K562 (cell line): ENCODE data around the gene RNF217. TPM values are rescaled to one million over a fixed set of nuclear protein-coding genes. Genes with fewer than 3 reads are reported as not detected.
A peak's percentile ranks its signal among the peaks of the same experiment; 100 is the strongest.

Source experiments
- ASH1L ChIP-seq: fragments of 450-650 bp; IDR thresholded peaks from 2 replicates; pipeline ENCODE4 v1.6.1; 2018; ENCODE audit warnings: borderline replicate concordance, mild to moderate bottlenecking, low read depth; ENCODE audit not compliant: partially characterized antibody
- CCNT2 ChIP-seq: IDR thresholded peaks from 2 replicates; pipeline ENCODE4 v1.6.1; 2011; ENCODE audit warnings: borderline replicate concordance, low read depth, mild to moderate bottlenecking, moderate library complexity, mixed read lengths, low read length; ENCODE audit not compliant: insufficient read length; ENCODE audit errors: extremely low read depth
- CREM ChIP-seq: IDR thresholded peaks from 2 replicates; pipeline ENCODE4 v1.6.1; 2014; ENCODE audit warnings: antibody characterized with exemption, low read depth
- MTA3 ChIP-seq: fragments of 450-650 bp; formaldehyde crosslinking; IDR thresholded peaks from 2 replicates; pipeline ENCODE4 v1.6.1; 2017; ENCODE audit warnings: mild to moderate bottlenecking, borderline replicate concordance
- NFE2 ChIP-seq: IDR thresholded peaks from 2 replicates; pipeline ENCODE4 v1.6.1; 2014; ENCODE audit warnings: antibody characterized with exemption, low read depth
- NFIC ChIP-seq: fragments of 450-650 bp; IDR thresholded peaks from 2 replicates; pipeline ENCODE4 v1.6.1; 2017; ENCODE audit warnings: mild to moderate bottlenecking, inconsistent platforms
- RNF2 ChIP-seq: sonication (generic); IDR thresholded peaks from 2 replicates; pipeline ENCODE4 v1.6.1; 2016
- SMAD3 ChIP-seq: fragments of 450-650 bp; formaldehyde crosslinking; conservative IDR thresholded peaks from 2 replicates; pipeline ENCODE4 v1.4.0; 2020; ENCODE audit warnings: mild to moderate bottlenecking
- SP2 ChIP-seq: IDR thresholded peaks from 2 replicates; pipeline ENCODE4 v1.6.1; 2011; ENCODE audit warnings: mild to moderate bottlenecking, low read depth, low read length, moderate library complexity; ENCODE audit not compliant: poor library complexity, severe bottlenecking; ENCODE audit errors: extremely low read depth
- TBL1XR1 ChIP-seq, 2 experiments: IDR thresholded peaks; 2 replicates each; pipeline ENCODE4 v1.6.1; 2012; ENCODE audit warnings: improper control_type of control experiment in 2 of 2, low read length in 2 of 2, mild to moderate bottlenecking in 1 of 2
- TCF3 ChIP-seq: sonication (generic); formaldehyde crosslinking; IDR thresholded peaks from 2 replicates; pipeline ENCODE4 v1.4.0; 2020; ENCODE audit warnings: mild to moderate bottlenecking, missing genetic modification reagents
- ZNF24 ChIP-seq: fragments of 450-650 bp; IDR thresholded peaks from 2 replicates; pipeline ENCODE4 v1.6.1; 2016
- ZNF584 ChIP-seq: fragments of 200-800 bp; sonication (Bioruptor generic); IDR thresholded peaks from 2 replicates; pipeline ENCODE4 v1.6.1; 2016; ENCODE audit warnings: low read depth, mild to moderate bottlenecking, missing genetic modification characterization, missing compliant biosample characterization
- ZNF766 ChIP-seq: fragments of 200-800 bp; sonication (Bioruptor generic); conservative IDR thresholded peaks from 2 replicates; pipeline ENCODE4 v1.6.1; 2016; ENCODE audit warnings: missing genetic modification characterization, missing compliant biosample characterization
- polyA plus RNA-seq, 8 experiments: library from polyadenylated mRNA; depleted of rRNA in 4 of 8; stranded (reverse) in 5 of 8; unstranded in 3 of 8; fragments of >200 nt; fragmentation: Nextera tagmentation in 2 of 8; fragmentation: Illumina TruSeq in 1 of 8; extraction: Ambion mirVana in 2 of 8; extraction: Trizol in 1 of 8; gene quantifications; 2 replicates each; pipeline versions ENCODE4 v1.2.1 to v1.2.3, GENCODE V29; 2011 to 2014; ENCODE audit warnings: inconsistent platforms in 1 of 8, missing spikeins in 1 of 8
- total RNA-seq, 7 experiments: library from RNA; depleted of rRNA in 6 of 7; stranded (reverse); fragments of >200 nt in 6 of 7; fragmentation: Illumina TruSeq in 2 of 7; extraction: Trizol in 2 of 7; gene quantifications; 2 replicates each; pipeline versions ENCODE4 v1.2.1 to v1.2.3, GENCODE V29; 2011 to 2021; ENCODE audit warnings: low replicate concordance in 1 of 7
- TF ChIP-seq, protein P1 (sequence below), 2 experiments: fragments of 150-350 bp in 1 of 2; IDR thresholded peaks; 2 replicates each; pipeline ENCODE4 v1.6.1; 2012 to 2016; ENCODE audit warnings: low read depth in 2 of 2, low read length in 2 of 2, mild to moderate bottlenecking in 1 of 2, moderate library complexity in 1 of 2
- TF ChIP-seq, protein P2 (sequence below): IDR thresholded peaks from 2 replicates; pipeline ENCODE4 v1.6.1; 2016; ENCODE audit warnings: missing genetic modification characterization, missing compliant biosample characterization
- TF ChIP-seq, protein P3 (sequence below), 2 experiments: fragments of 450-650 bp; IDR thresholded peaks; 2 replicates each; pipeline ENCODE4 v1.6.1; 2018; ENCODE audit warnings: mild to moderate bottlenecking in 2 of 2, low read depth in 1 of 2; ENCODE audit not compliant: partially characterized antibody in 2 of 2
- TF ChIP-seq, protein P4 (sequence below): fragments of 450-650 bp; IDR thresholded peaks from 2 replicates; pipeline ENCODE4 v1.6.1; 2016

RNF217 gene
- total and polyA plus RNA-seq, 9 of the 15 experiments (the other 6 are each of a cell fraction or from before 2014, with no cell fraction given), result 2.9 to 25.6 (median 12.0) TPM

DNA sequence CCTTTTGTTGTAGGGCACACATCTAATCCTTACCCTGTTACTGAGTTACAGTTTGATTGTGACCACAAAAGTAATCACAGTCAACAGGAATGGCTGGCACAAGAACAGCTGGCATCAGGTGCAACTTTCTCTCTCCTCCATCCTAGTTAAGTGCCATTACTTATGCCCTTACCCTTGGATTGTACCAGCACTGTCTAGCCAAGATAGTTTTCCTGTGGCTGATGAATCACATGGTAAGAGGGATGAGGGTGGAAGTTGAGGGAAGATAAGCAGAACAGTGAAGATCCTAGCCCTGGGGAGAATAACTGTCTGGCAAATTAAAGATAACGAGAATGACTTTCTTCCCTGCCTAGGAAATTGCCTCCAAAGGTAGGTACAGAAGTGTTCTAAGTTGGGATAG, 42.0 kb downstream of the RNF217 start (continued):
- TF ChIP-seq ZNF584 (CRISPR knock-in tag), result 0 out of 2 replicates have a peak, but pooled peaks have one; percentile 28
- TF ChIP-seq, protein P1, sequence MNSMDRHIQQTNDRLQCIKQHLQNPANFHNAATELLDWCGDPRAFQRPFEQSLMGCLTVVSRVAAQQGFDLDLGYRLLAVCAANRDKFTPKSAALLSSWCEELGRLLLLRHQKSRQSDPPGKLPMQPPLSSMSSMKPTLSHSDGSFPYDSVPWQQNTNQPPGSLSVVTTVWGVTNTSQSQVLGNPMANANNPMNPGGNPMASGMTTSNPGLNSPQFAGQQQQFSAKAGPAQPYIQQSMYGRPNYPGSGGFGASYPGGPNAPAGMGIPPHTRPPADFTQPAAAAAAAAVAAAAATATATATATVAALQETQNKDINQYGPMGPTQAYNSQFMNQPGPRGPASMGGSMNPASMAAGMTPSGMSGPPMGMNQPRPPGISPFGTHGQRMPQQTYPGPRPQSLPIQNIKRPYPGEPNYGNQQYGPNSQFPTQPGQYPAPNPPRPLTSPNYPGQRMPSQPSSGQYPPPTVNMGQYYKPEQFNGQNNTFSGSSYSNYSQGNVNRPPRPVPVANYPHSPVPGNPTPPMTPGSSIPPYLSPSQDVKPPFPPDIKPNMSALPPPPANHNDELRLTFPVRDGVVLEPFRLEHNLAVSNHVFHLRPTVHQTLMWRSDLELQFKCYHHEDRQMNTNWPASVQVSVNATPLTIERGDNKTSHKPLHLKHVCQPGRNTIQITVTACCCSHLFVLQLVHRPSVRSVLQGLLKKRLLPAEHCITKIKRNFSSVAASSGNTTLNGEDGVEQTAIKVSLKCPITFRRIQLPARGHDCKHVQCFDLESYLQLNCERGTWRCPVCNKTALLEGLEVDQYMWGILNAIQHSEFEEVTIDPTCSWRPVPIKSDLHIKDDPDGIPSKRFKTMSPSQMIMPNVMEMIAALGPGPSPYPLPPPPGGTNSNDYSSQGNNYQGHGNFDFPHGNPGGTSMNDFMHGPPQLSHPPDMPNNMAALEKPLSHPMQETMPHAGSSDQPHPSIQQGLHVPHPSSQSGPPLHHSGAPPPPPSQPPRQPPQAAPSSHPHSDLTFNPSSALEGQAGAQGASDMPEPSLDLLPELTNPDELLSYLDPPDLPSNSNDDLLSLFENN (IDR thresholded peaks at IDR 0.05; ENCODE audit: low read depth in 2 of 2, low read length in 2 of 2), result 0 out of 4 replicates have a peak, but pooled peaks of 1 of the 2 experiments have one; percentile 38
- peak; percentile 74 for TF ChIP-seq MTA3
- 0 out of 2 replicates have a peak, but pooled peaks have one; percentile 8 for TF ChIP-seq ZNF24
- no peak for TF ChIP-seq ASH1L
- TF ChIP-seq TBL1XR1 (IDR thresholded peaks at IDR 0.05; ENCODE audit: low read length in 2 of 2), result peak in 1 of 2 experiments; percentile 57; a peak in 1 of 4 replicates
- TF ChIP-seq RNF2, result no peak
- peak; percentile 60 for TF ChIP-seq CCNT2
- no peak for TF ChIP-seq SP2
- TF ChIP-seq SMAD3 (CRISPR knock-in tag), result 0 out of 2 replicates have a peak, but pooled peaks have one; percentile 24
- 0 out of 2 replicates have a peak, but pooled peaks have one; percentile 54 for TF ChIP-seq ZNF766 (CRISPR knock-in tag)
- peak; percentile 96 for TF ChIP-seq TCF3 (CRISPR knock-in tag)
- 0 out of 2 replicates have a peak, but pooled peaks have one; percentile 8 for TF ChIP-seq NFE2
- 0 out of 2 replicates have a peak, but pooled peaks have one; percentile 20 for TF ChIP-seq CREM
- TF ChIP-seq NFIC, result peak; percentile 77
- TF ChIP-seq, protein P2, sequence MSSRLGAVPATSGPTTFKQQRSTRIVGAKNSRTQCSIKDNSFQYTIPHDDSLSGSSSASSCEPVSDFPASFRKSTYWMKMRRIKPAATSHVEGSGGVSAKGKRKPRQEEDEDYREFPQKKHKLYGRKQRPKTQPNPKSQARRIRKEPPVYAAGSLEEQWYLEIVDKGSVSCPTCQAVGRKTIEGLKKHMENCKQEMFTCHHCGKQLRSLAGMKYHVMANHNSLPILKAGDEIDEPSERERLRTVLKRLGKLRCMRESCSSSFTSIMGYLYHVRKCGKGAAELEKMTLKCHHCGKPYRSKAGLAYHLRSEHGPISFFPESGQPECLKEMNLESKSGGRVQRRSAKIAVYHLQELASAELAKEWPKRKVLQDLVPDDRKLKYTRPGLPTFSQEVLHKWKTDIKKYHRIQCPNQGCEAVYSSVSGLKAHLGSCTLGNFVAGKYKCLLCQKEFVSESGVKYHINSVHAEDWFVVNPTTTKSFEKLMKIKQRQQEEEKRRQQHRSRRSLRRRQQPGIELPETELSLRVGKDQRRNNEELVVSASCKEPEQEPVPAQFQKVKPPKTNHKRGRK (tag), result no peak
- TF ChIP-seq, protein P3, sequence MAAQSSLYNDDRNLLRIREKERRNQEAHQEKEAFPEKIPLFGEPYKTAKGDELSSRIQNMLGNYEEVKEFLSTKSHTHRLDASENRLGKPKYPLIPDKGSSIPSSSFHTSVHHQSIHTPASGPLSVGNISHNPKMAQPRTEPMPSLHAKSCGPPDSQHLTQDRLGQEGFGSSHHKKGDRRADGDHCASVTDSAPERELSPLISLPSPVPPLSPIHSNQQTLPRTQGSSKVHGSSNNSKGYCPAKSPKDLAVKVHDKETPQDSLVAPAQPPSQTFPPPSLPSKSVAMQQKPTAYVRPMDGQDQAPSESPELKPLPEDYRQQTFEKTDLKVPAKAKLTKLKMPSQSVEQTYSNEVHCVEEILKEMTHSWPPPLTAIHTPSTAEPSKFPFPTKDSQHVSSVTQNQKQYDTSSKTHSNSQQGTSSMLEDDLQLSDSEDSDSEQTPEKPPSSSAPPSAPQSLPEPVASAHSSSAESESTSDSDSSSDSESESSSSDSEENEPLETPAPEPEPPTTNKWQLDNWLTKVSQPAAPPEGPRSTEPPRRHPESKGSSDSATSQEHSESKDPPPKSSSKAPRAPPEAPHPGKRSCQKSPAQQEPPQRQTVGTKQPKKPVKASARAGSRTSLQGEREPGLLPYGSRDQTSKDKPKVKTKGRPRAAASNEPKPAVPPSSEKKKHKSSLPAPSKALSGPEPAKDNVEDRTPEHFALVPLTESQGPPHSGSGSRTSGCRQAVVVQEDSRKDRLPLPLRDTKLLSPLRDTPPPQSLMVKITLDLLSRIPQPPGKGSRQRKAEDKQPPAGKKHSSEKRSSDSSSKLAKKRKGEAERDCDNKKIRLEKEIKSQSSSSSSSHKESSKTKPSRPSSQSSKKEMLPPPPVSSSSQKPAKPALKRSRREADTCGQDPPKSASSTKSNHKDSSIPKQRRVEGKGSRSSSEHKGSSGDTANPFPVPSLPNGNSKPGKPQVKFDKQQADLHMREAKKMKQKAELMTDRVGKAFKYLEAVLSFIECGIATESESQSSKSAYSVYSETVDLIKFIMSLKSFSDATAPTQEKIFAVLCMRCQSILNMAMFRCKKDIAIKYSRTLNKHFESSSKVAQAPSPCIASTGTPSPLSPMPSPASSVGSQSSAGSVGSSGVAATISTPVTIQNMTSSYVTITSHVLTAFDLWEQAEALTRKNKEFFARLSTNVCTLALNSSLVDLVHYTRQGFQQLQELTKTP (IDR thresholded peaks at IDR 0.05; ENCODE audit: low read depth in 1 of 2, partially characterized antibody in 2 of 2), result peak in 1 of 2 experiments; percentile 61
- TF ChIP-seq, protein P4, sequence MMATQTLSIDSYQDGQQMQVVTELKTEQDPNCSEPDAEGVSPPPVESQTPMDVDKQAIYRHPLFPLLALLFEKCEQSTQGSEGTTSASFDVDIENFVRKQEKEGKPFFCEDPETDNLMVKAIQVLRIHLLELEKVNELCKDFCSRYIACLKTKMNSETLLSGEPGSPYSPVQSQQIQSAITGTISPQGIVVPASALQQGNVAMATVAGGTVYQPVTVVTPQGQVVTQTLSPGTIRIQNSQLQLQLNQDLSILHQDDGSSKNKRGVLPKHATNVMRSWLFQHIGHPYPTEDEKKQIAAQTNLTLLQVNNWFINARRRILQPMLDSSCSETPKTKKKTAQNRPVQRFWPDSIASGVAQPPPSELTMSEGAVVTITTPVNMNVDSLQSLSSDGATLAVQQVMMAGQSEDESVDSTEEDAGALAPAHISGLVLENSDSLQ, result no peak
